SK-N-MC (cell line): ENCODE results near the gene NEK1.

Experiments
- EZH2 ChIP-seq: fragments of 200-600 bp; sonication (generic); IDR thresholded peaks from one replicate; pipeline ENCODE4 v1.6.1; 2017; ENCODE audit warnings: antibody characterized with exemption
- POLR2AphosphoS5 ChIP-seq: IDR thresholded peaks from 2 replicates; pipeline ENCODE4 v1.6.1; 2012; ENCODE audit warnings: mild to moderate bottlenecking, low read depth, low read length, borderline replicate concordance

DNA sequence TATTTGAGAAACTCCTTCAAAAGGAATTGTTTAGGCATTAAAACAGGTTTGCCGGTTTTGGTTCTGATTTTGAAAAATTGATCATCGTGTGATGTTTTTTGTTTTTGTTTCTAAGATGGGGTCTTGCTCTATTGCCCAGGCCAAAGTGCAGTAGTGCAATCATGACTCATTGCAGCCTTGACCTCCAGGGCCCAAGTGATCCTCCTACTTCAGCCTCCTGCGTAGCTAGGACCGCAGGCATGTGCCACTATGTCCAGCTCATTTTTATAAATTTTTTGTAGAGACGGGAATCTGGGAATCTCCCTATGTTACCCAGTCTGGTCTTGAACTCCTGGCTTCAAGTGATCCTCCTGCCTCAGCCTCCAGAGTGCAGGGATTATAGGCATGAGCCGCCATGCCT, 43.0 kb upstream of the NEK1 start:
- TF ChIP-seq POLR2AphosphoS5 (no peak), EZH2 (no peak)
